HepG2 (cell line): Measurements from ENCODE around the gene FBXO10. TPM values are rescaled to one million over a fixed set of nuclear protein-coding genes. Genes with fewer than 3 reads are reported as not detected.
A peak's percentile ranks its signal among the peaks of the same experiment; 100 is the strongest.

ENCODE experiments used
- ARNT2 ChIP-seq: sonication (generic); formaldehyde crosslinking; IDR thresholded peaks from 2 replicates; pipeline ENCODE4 v1.8.0; 2022; ENCODE audit warnings: mild to moderate bottlenecking, low read depth, missing genetic modification reagents, moderate library complexity
- ATF5 ChIP-seq: sonication (generic); formaldehyde crosslinking; IDR thresholded peaks from 2 replicates; pipeline ENCODE4 v1.4.0; 2020; ENCODE audit warnings: mild to moderate bottlenecking, low read depth, missing genetic modification reagents
- BRD4 ChIP-seq: sonication (generic); formaldehyde crosslinking; IDR thresholded peaks from 2 replicates; pipeline ENCODE4 v1.4.0; 2020; ENCODE audit warnings: missing genetic modification reagents
- CREM ChIP-seq, 2 experiments: sonication (generic) in 1 of 2; formaldehyde crosslinking in 1 of 2; IDR thresholded peaks; 2 replicates each; pipeline versions ENCODE4 v1.4.0 to v1.6.1; 2016 to 2020; ENCODE audit warnings: antibody characterized with exemption in 1 of 2, mild to moderate bottlenecking in 1 of 2, missing genetic modification reagents in 1 of 2
- EZH2 ChIP-seq: conservative IDR thresholded peaks from 2 replicates; pipeline ENCODE4 v1.6.1; 2012; ENCODE audit warnings: mild to moderate bottlenecking, low read depth, low read length, moderate library complexity
- GLI4 ChIP-seq: sonication (generic); formaldehyde crosslinking; IDR thresholded peaks from 2 replicates; pipeline ENCODE4 v1.5.1; 2020; ENCODE audit warnings: missing genetic modification reagents, mild to moderate bottlenecking, moderate library complexity, borderline replicate concordance
- GLMP ChIP-seq: sonication (generic); formaldehyde crosslinking; IDR thresholded peaks from 2 replicates; pipeline ENCODE4 v1.9.0; 2021; ENCODE audit warnings: missing genetic modification reagents, mild to moderate bottlenecking, borderline replicate concordance
- HNRNPK ChIP-seq: fragments of 200-400 bp; formaldehyde crosslinking; IDR thresholded peaks from 2 replicates; pipeline ENCODE4 v1.6.1; 2018; ENCODE audit warnings: low read length, low read depth, moderate library complexity, mild to moderate bottlenecking; ENCODE audit not compliant: poor library complexity, severe bottlenecking
- IRF1 ChIP-seq: sonication (generic); formaldehyde crosslinking; IDR thresholded peaks from 2 replicates; pipeline ENCODE4 v1.4.0; 2020; ENCODE audit warnings: low read depth, mild to moderate bottlenecking, missing genetic modification reagents
- MIER3 ChIP-seq: IDR thresholded peaks from 2 replicates; pipeline ENCODE4 v1.6.1; 2016; ENCODE audit warnings: missing compliant biosample characterization, borderline replicate concordance
- MYC ChIP-seq: sonication (generic); formaldehyde crosslinking; IDR thresholded peaks from 2 replicates; pipeline ENCODE4 v1.9.0; 2021; ENCODE audit warnings: missing genetic modification reagents, borderline replicate concordance
- NKX3-1 ChIP-seq: sonication (generic); formaldehyde crosslinking; IDR thresholded peaks from 2 replicates; pipeline ENCODE4 v1.5.0; 2020; ENCODE audit warnings: missing genetic modification reagents
- PTBP1 ChIP-seq: fragments of 200-400 bp; formaldehyde crosslinking; IDR thresholded peaks from 2 replicates; pipeline ENCODE4 v1.6.1; 2018; ENCODE audit warnings: low read length, low read depth; ENCODE audit not compliant: poor library complexity, severe bottlenecking
- REL ChIP-seq: sonication (generic); formaldehyde crosslinking; conservative IDR thresholded peaks from 2 replicates; pipeline ENCODE4 v1.8.0; 2022; ENCODE audit warnings: mild to moderate bottlenecking, missing genetic modification reagents, moderate library complexity
- RORA ChIP-seq: sonication (generic); formaldehyde crosslinking; IDR thresholded peaks from 2 replicates; pipeline ENCODE4 v1.5.0; 2020; ENCODE audit warnings: mild to moderate bottlenecking, missing genetic modification reagents, moderate library complexity
- SRY ChIP-seq: sonication (generic); formaldehyde crosslinking; IDR thresholded peaks from 2 replicates; pipeline ENCODE4 v1.8.0; 2022; ENCODE audit warnings: mild to moderate bottlenecking, missing genetic modification reagents
- SYNCRIP ChIP-seq: fragments of 200-400 bp; formaldehyde crosslinking; IDR thresholded peaks from 2 replicates; pipeline ENCODE4 v1.6.1; 2018; ENCODE audit warnings: mild to moderate bottlenecking, low read depth, low read length; ENCODE audit not compliant: insufficient read depth
- ZNF260 ChIP-seq: sonication (generic); formaldehyde crosslinking; IDR thresholded peaks from 2 replicates; pipeline ENCODE4 v1.4.0; 2020; ENCODE audit warnings: missing genetic modification reagents, low read depth, mild to moderate bottlenecking, borderline replicate concordance
- ZNF460 ChIP-seq: sonication (generic); formaldehyde crosslinking; IDR thresholded peaks from 2 replicates; pipeline ENCODE4 v1.5.1; 2020; ENCODE audit warnings: missing genetic modification reagents, mild to moderate bottlenecking, borderline replicate concordance
- ZNF616 ChIP-seq: sonication (generic); formaldehyde crosslinking; IDR thresholded peaks from 2 replicates; pipeline ENCODE4 v1.5.0; 2020; ENCODE audit warnings: low read depth, mild to moderate bottlenecking, missing genetic modification reagents
- ZNF652 ChIP-seq: IDR thresholded peaks from 2 replicates; pipeline ENCODE4 v1.6.1; 2016; ENCODE audit warnings: low read depth, borderline replicate concordance
- polyA plus RNA-seq, 8 experiments: library from polyadenylated mRNA; depleted of rRNA in 3 of 8; stranded (reverse) in 7 of 8; unstranded in 1 of 8; fragments of >200 nt; fragmentation: Illumina TruSeq in 4 of 8; extraction: Trizol in 4 of 8; gene quantifications; 2 replicates each; pipeline versions ENCODE4 v1.2.1 to v1.2.3, GENCODE V29; 2011 to 2016; ENCODE audit warnings: low read depth in 4 of 8, missing spikeins in 1 of 8, mixed read lengths in 1 of 8; ENCODE audit not compliant: insufficient read depth in 1 of 8
- total RNA-seq, 5 experiments: library from RNA; depleted of rRNA; stranded (reverse); fragments of >200 nt; fragmentation: Illumina TruSeq; extraction: Trizol; gene quantifications; 2 replicates each; pipeline ENCODE4 v1.2.3, GENCODE V29; 2016; ENCODE audit warnings: low read depth in 1 of 5
- TF ChIP-seq, protein P1 (sequence below): fragments of 450-650 bp; IDR thresholded peaks from 2 replicates; pipeline ENCODE4 v1.6.1; 2016
- TF ChIP-seq, protein P2 (sequence below): IDR thresholded peaks from 2 replicates; pipeline ENCODE4 v1.6.1; 2012; ENCODE audit warnings: low read depth, low read length, improper control_type of control experiment

FBXO10 gene
- total and polyA plus RNA-seq, 2 of the 13 experiments (the other 11 are each of a cell fraction or from before 2014, with no cell fraction given): 3.1 to 5.1 TPM

- TF ChIP-seq IRF1 (CRISPR knock-in tag) (no peak), CREM (IDR thresholded peaks at IDR 0.05) (peak; percentile 64; the same call in 1 of the 2 replicates), CREM (CRISPR knock-in tag; IDR thresholded peaks at IDR 0.05) (no peak), BRD4 (CRISPR knock-in tag) (peak; percentile 94; the same call in 1 of the 2 replicates), RORA (CRISPR knock-in tag) (no peak), GLI4 (CRISPR knock-in tag) (peak; percentile 96), SYNCRIP (no peak), MIER3 (CRISPR knock-in tag) (peak; percentile 93), MYC (peak; percentile 96), GLMP (CRISPR knock-in tag) (peak; percentile 57; the same call in 1 of the 2 replicates), HNRNPK (no peak), ZNF652 (0 out of 2 replicates have a peak, but pooled peaks have one; percentile 47), ATF5 (CRISPR knock-in tag) (no peak), SRY (CRISPR knock-in tag) (peak; percentile 69), REL (CRISPR knock-in tag) (peak; percentile 80; the same call in 1 of the 2 replicates), NKX3-1 (CRISPR knock-in tag) (peak; percentile 96), ARNT2 (peak; percentile 94), ZNF616 (CRISPR knock-in tag) (peak; percentile 93), PTBP1 (no peak), ZNF260 (CRISPR knock-in tag) (no peak), ZNF460 (CRISPR knock-in tag) (no peak), EZH2 (no peak)
- TF ChIP-seq, protein P1, sequence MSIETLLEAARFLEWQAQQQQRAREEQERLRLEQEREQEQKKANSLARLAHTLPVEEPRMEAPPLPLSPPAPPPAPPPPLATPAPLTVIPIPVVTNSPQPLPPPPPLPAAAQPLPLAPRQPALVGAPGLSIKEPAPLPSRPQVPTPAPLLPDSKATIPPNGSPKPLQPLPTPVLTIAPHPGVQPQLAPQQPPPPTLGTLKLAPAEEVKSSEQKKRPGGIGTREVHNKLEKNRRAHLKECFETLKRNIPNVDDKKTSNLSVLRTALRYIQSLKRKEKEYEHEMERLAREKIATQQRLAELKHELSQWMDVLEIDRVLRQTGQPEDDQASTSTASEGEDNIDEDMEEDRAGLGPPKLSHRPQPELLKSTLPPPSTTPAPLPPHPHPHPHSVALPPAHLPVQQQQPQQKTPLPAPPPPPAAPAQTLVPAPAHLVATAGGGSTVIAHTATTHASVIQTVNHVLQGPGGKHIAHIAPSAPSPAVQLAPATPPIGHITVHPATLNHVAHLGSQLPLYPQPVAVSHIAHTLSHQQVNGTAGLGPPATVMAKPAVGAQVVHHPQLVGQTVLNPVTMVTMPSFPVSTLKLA: peak; percentile 36
- TF ChIP-seq, protein P2, sequence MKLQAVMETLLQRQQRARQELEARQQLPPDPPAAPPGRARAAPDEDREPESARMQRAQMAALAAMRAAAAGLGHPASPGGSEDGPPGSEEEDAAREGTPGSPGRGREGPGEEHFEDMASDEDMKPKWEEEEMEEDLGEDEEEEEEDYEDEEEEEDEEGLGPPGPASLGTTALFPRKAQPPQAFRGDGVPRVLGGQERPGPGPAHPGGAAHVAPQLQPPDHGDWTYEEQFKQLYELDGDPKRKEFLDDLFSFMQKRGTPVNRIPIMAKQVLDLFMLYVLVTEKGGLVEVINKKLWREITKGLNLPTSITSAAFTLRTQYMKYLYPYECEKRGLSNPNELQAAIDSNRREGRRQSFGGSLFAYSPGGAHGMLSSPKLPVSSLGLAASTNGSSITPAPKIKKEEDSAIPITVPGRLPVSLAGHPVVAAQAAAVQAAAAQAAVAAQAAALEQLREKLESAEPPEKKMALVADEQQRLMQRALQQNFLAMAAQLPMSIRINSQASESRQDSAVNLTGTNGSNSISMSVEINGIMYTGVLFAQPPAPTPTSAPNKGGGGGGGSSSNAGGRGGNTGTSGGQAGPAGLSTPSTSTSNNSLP: peak; percentile 22; the same call in 1 of the 2 replicates
These were observed 16.1 kb upstream of the FBXO10 start, which contains the start of gene TOMM5 (continued) for GRCh38 chr9:37592108-37592951.
